Mesenchymal stem cell (in vitro differentiated cells and primary cell): ENCODE measurements around the gene ADRM1.

ENCODE experiments used
- DNase-seq: peaks from one replicate; pipeline ENCODE4 v3.0.0-alpha.2; 2013
- H2AFZ ChIP-seq: one replicate; pipeline ENCODE4 v1.6.1; 2013; ENCODE audit warnings: low read depth, mild to moderate bottlenecking, control low read depth, inconsistent platforms, low read length, moderate library complexity
- H2AK5ac ChIP-seq: 2 replicates; pipeline ENCODE4 v1.6.1; 2013; ENCODE audit warnings: low read length, moderate library complexity, mild to moderate bottlenecking, inconsistent platforms; ENCODE audit not compliant: severe bottlenecking
- H2BK120ac ChIP-seq: one replicate; pipeline ENCODE4 v1.6.1; 2013; ENCODE audit warnings: low read depth, mild to moderate bottlenecking, inconsistent platforms, low read length, moderate library complexity
- H2BK12ac ChIP-seq, 2 experiments: one replicate each; pipeline ENCODE4 v1.6.1; 2013; ENCODE audit warnings: inconsistent platforms in 2 of 2, low read length in 2 of 2, mild to moderate bottlenecking in 2 of 2, moderate library complexity in 2 of 2, control low read depth in 1 of 2
- H2BK15ac ChIP-seq: one replicate; pipeline ENCODE4 v1.6.1; 2013; ENCODE audit warnings: mild to moderate bottlenecking, low read depth, inconsistent platforms; ENCODE audit not compliant: poor library complexity, severe bottlenecking
- H2BK5ac ChIP-seq: 2 replicates; pipeline ENCODE4 v1.6.1; 2013; ENCODE audit warnings: low read depth, mild to moderate bottlenecking, low read length, control low read depth, inconsistent platforms; ENCODE audit not compliant: poor library complexity, severe bottlenecking
- H3K14ac ChIP-seq, 2 experiments: one replicate each; pipeline ENCODE4 v1.6.1; 2013; ENCODE audit warnings: inconsistent platforms in 2 of 2, low read length in 2 of 2, control low read depth in 1 of 2, mild to moderate bottlenecking in 1 of 2, moderate library complexity in 1 of 2
- H3K18ac ChIP-seq, 2 experiments: one replicate each; pipeline ENCODE4 v1.6.1; 2013; ENCODE audit warnings: inconsistent platforms in 2 of 2, low read length in 2 of 2, control low read depth in 1 of 2, low read depth in 1 of 2, mild to moderate bottlenecking in 1 of 2
- H3K23ac ChIP-seq, 2 experiments: one replicate each; pipeline ENCODE4 v1.6.1; 2013; ENCODE audit warnings: inconsistent platforms in 2 of 2, low read length in 2 of 2, mild to moderate bottlenecking in 2 of 2, moderate library complexity in 2 of 2, control low read depth in 1 of 2
- H3K27ac ChIP-seq: 2 replicates; pipeline ENCODE4 v1.5.1; 2013; ENCODE audit warnings: mild to moderate bottlenecking, moderate library complexity, low read length, control low read depth, inconsistent platforms; ENCODE audit not compliant: poor library complexity, severe bottlenecking
- H3K27me3 ChIP-seq, 2 experiments: 2 replicates each; pipeline versions ENCODE4 v1.6.1 to v1.7.0; 2013; ENCODE audit warnings: low read length in 2 of 2, mild to moderate bottlenecking in 2 of 2, moderate library complexity in 2 of 2, control low read depth in 1 of 2, inconsistent platforms in 1 of 2; ENCODE audit not compliant: control insufficient read depth in 1 of 2, insufficient read depth in 1 of 2
- H3K36me3 ChIP-seq, 2 experiments: 2 replicates each; pipeline versions ENCODE4 v1.6.1 to v1.7.0; 2013; ENCODE audit warnings: low read length in 2 of 2, control low read depth in 1 of 2, inconsistent platforms in 1 of 2, low read depth in 1 of 2, mild to moderate bottlenecking in 1 of 2; ENCODE audit not compliant: insufficient read depth in 2 of 2, control insufficient read depth in 1 of 2
- H3K4ac ChIP-seq, 2 experiments: one replicate each; pipeline ENCODE4 v1.6.1; 2013; ENCODE audit warnings: inconsistent platforms in 2 of 2, low read length in 2 of 2, mild to moderate bottlenecking in 2 of 2, moderate library complexity in 2 of 2, control low read depth in 1 of 2, low read depth in 1 of 2
- H3K4me1 ChIP-seq: 2 replicates; pipeline ENCODE4 v1.6.1; 2013; ENCODE audit warnings: low read depth, low read length, control low read depth; ENCODE audit not compliant: control insufficient read depth, insufficient read depth
- H3K4me2 ChIP-seq: 2 replicates; pipeline ENCODE4 v1.6.1; 2013; ENCODE audit warnings: low read length, mild to moderate bottlenecking, inconsistent platforms; ENCODE audit not compliant: poor library complexity, severe bottlenecking
- H3K4me3 ChIP-seq, 2 experiments: 2 replicates each; pipeline versions ENCODE4 v1.5.1 to v1.7.0; 2013; ENCODE audit warnings: low read length in 2 of 2, mild to moderate bottlenecking in 2 of 2, control low read depth in 1 of 2, low read depth in 1 of 2; ENCODE audit not compliant: insufficient read depth in 1 of 2
- H3K79me1 ChIP-seq: replicated peaks from 2 replicates; pipeline ENCODE4 v1.6.1; 2013; ENCODE audit warnings: mild to moderate bottlenecking, control low read depth, low read length, inconsistent platforms; ENCODE audit not compliant: poor library complexity, severe bottlenecking
- H3K9ac ChIP-seq: 2 replicates; pipeline ENCODE4 v1.7.0; 2013; ENCODE audit warnings: mild to moderate bottlenecking, low read length, moderate library complexity
- H3K9me3 ChIP-seq: 2 replicates; pipeline ENCODE4 v1.7.0; 2013; ENCODE audit warnings: mild to moderate bottlenecking, low read length; ENCODE audit not compliant: control insufficient read depth
- H4K8ac ChIP-seq: one replicate; pipeline ENCODE4 v1.6.1; 2013; ENCODE audit warnings: inconsistent platforms, mild to moderate bottlenecking, low read length, moderate library complexity
- H4K91ac ChIP-seq: one replicate; pipeline ENCODE4 v1.6.1; 2013; ENCODE audit warnings: mild to moderate bottlenecking, low read length, inconsistent platforms
- WGBS: methylation state at CpG from one replicate; pipeline ENCODE4 v1.1.7; 2013; ENCODE audit warnings: mixed read lengths; 5-methylcytosine and 5-hydroxymethylcytosine counted together

The ADRM1 gene

GRCh38 chr20:62300319-62300718 is 2.5 kb upstream of the ADRM1 start:
- H3K4ac ChIP-seq: no peak overlapping the region
- H2AFZ ChIP-seq: no peak overlapping the region
- H3K23ac ChIP-seq: no peak overlapping the region
- H3K4me2 ChIP-seq: no peak overlapping the region
- H3K14ac ChIP-seq: no peak overlapping the region
- no peak for DNase-seq
- no peak overlapping the region for H2BK15ac ChIP-seq
- no peak overlapping the region for H4K91ac ChIP-seq
- H2BK120ac ChIP-seq: no peak overlapping the region
- H3K4me3 ChIP-seq: no peak overlapping the region
- H3K79me1 ChIP-seq: peaks cover 13% of the 10 kb centered on the region
- peak overlapping the region; percentile 19 for H4K8ac ChIP-seq
- H3K27ac ChIP-seq: no peak overlapping the region
- peaks cover 29 to 62% of the 10 kb centered on the region in 2 experiments for H3K36me3 ChIP-seq
- H3K9ac ChIP-seq: no peak overlapping the region
- no peaks in the 10 kb centered on the region for H3K9me3 ChIP-seq
- H2AK5ac ChIP-seq: no peak overlapping the region
- WGBS: 79% methylated on average over 11 of the region's 11 CpGs
- H3K27me3 ChIP-seq: no peaks in the 10 kb centered on the region
- H3K18ac ChIP-seq: no peak overlapping the region
- H3K4me1 ChIP-seq: peaks cover 19% of the 10 kb centered on the region
- H2BK5ac ChIP-seq: no peak overlapping the region
- peak overlapping the region in 1 of 2 experiments; percentile 54 for H2BK12ac ChIP-seq

GRCh38 chr20:62301111-62301668 is 1.6 kb upstream of the ADRM1 start:
- H4K91ac ChIP-seq: no peak overlapping the region

GRCh38 chr20:62301773-62302340 is 940 bp upstream of the ADRM1 start:
- Histone ChIP-seq H3K9ac (peak overlapping the region; percentile 96), H3K27ac (peak overlapping the region; percentile 89), H2BK12ac (no peak overlapping the region), H3K4me2 (peak overlapping the region; percentile 96), H3K9me3 (no peaks in the 10 kb centered on the region), H3K23ac (peak overlapping the region in 1 of 2 experiments; percentile 48), H4K91ac (no peak overlapping the region), H3K79me1 (peaks cover 13% of the 10 kb centered on the region), H2BK120ac (peak overlapping the region; percentile 94), H3K36me3 (peaks cover 29 to 63% of the 10 kb centered on the region in 2 experiments), H2BK5ac (peak overlapping the region; percentile 69), H2AK5ac (no peak overlapping the region), H3K4me1 (peaks cover 32% of the 10 kb centered on the region), H3K4me3 (peak overlapping the region; percentile 71 to 90), H2AFZ (peak overlapping the region; percentile 57), H4K8ac (peak overlapping the region; percentile 67), H3K4ac (peak overlapping the region in 1 of 2 experiments; percentile 63), H3K14ac (no peak overlapping the region), H3K27me3 (no peaks in the 10 kb centered on the region), H3K18ac (peak overlapping the region in 1 of 2 experiments; percentile 97), H2BK15ac (peak overlapping the region; percentile 97)
- peak; percentile 97 for DNase-seq
- WGBS: 2% methylated on average over 23 of the region's 24 CpGs

More at GRCh38 chr20:62301111-62301668, 1.6 kb upstream of the ADRM1 start:
- no peak overlapping the region for H3K9ac ChIP-seq
- H3K4me3 ChIP-seq: no peak overlapping the region
- no peak overlapping the region for H2BK120ac ChIP-seq
- H3K36me3 ChIP-seq: peaks cover 29 to 63% of the 10 kb centered on the region in 2 experiments
- no peak overlapping the region for H3K14ac ChIP-seq
- no peak overlapping the region for H4K8ac ChIP-seq
- no peak overlapping the region for H2AFZ ChIP-seq
- H3K4me1 ChIP-seq: peaks cover 27% of the 10 kb centered on the region
- H3K27ac ChIP-seq: no peak overlapping the region
- H2BK5ac ChIP-seq: no peak overlapping the region
- no peak overlapping the region for H2AK5ac ChIP-seq
- H2BK15ac ChIP-seq: no peak overlapping the region
- H3K4ac ChIP-seq: no peak overlapping the region
- no peak for DNase-seq
- H3K9me3 ChIP-seq: no peaks in the 10 kb centered on the region
- no peak overlapping the region for H3K4me2 ChIP-seq
- WGBS: 89% methylated on average over 8 of the region's 11 CpGs
- H3K18ac ChIP-seq: no peak overlapping the region
- H3K23ac ChIP-seq: no peak overlapping the region
- H3K27me3 ChIP-seq: no peaks in the 10 kb centered on the region
- H2BK12ac ChIP-seq: no peak overlapping the region
- peaks cover 13% of the 10 kb centered on the region for H3K79me1 ChIP-seq

- H3K14ac ChIP-seq: peak overlapping the region; percentile 26 to 28
- peak overlapping the region; percentile 80 for H2BK15ac ChIP-seq
- no peak overlapping the region for H2AK5ac ChIP-seq
- peak overlapping the region in 1 of 2 experiments; percentile 42 for H2BK12ac ChIP-seq
- H2AFZ ChIP-seq: no peak overlapping the region
- peak overlapping the region; percentile 81 to 85 for H3K4ac ChIP-seq
- H3K23ac ChIP-seq: peak overlapping the region in 1 of 2 experiments; percentile 85
- peak overlapping the region; percentile 89 for H3K4me2 ChIP-seq
- H3K4me1 ChIP-seq: peaks cover 41% of the 10 kb centered on the region
- no peak for DNase-seq
- no peaks in the 10 kb centered on the region for H3K27me3 ChIP-seq
- no peak overlapping the region for H4K8ac ChIP-seq
- H3K36me3 ChIP-seq: peaks cover 38 to 63% of the 10 kb centered on the region in 2 experiments
- 2% methylated on average over 22 of the region's 39 CpGs for WGBS
- peak overlapping the region; percentile 53 for H4K91ac ChIP-seq
- no peaks in the 10 kb centered on the region for H3K9me3 ChIP-seq
- H3K18ac ChIP-seq: peak overlapping the region; percentile 25 to 79
- H3K9ac ChIP-seq: peak overlapping the region; percentile 93
- H3K4me3 ChIP-seq: peak overlapping the region; percentile 87 to 98
- peak overlapping the region; percentile 62 for H2BK120ac ChIP-seq
- peak overlapping the region; percentile 49 for H2BK5ac ChIP-seq
- no peak overlapping the region for H3K27ac ChIP-seq
- peaks cover 9% of the 10 kb centered on the region for H3K79me1 ChIP-seq
Measured at GRCh38 chr20:62303062-62303339, 204 bp downstream of the ADRM1 start.
